Fibroblast of skin of scalp (primary cell): ENCODE results near the gene MRPL14. TPM values are rescaled to one million over a fixed set of nuclear protein-coding genes. Genes with fewer than 3 reads are reported as not detected.

Source experiments
- DNase-seq: peaks from one replicate; pipeline ENCODE4 v3.0.0-alpha.2; 2013
- polyA plus RNA-seq, 2 experiments: library from polyadenylated mRNA; unstranded; fragments of 120-200 nt; gene quantifications; one replicate each; pipeline ENCODE4 v1.2.1, GENCODE V29; 2013; ENCODE audit not compliant: insufficient read length in 2 of 2

MRPL14 gene
- polyA plus RNA-seq (2013, experiment 1 of 2; ENCODE audit: insufficient read length), result 50.0 TPM
- 46.0 TPM for polyA plus RNA-seq (2013, experiment 2 of 2; ENCODE audit: insufficient read length)

- peak; percentile 91 for DNase-seq
Measured at GRCh38 chr6:44127186-44128019, at the start of gene MRPL14, which contains the start of gene TMEM63B. TSS of gene MRPL14 (minus strand) at chr6:44127452. CDS start at chr6:44116611, 10,841 bp downstream. TSS of gene TMEM63B (plus strand) at chr6:44127554. CDS start at chr6:44134585, 7,031 bp downstream.

DNA sequence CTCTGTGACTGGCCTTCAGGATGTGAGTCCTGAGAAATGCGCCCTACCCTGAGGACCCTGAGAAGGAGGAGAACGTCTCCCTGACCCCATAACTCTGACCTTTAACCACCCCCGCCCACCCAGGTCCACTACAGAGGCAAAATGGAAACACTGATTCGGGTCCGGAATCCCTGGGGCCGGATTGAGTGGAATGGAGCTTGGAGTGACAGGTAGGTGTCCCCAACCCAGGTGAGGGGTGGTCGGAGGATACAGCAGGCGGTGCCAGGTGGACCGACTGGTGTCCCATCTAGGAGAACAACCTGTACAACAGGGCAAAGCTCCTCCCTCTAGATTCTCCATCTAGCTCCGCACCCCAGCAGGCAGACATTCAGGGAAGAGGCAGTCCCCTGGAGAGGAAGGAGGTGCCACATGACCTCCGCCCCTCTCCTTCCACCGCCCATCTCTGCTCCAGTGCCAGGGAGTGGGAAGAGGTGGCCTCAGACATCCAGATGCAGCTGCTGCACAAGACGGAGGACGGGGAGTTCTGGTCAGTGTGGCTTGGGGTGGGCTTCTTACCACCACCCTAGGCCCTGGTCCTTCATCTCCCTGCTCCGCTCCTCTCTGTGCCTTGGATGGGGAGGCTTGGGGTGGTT is 49.0 kb upstream of the MRPL14 start:
- no peak for DNase-seq

DNA sequence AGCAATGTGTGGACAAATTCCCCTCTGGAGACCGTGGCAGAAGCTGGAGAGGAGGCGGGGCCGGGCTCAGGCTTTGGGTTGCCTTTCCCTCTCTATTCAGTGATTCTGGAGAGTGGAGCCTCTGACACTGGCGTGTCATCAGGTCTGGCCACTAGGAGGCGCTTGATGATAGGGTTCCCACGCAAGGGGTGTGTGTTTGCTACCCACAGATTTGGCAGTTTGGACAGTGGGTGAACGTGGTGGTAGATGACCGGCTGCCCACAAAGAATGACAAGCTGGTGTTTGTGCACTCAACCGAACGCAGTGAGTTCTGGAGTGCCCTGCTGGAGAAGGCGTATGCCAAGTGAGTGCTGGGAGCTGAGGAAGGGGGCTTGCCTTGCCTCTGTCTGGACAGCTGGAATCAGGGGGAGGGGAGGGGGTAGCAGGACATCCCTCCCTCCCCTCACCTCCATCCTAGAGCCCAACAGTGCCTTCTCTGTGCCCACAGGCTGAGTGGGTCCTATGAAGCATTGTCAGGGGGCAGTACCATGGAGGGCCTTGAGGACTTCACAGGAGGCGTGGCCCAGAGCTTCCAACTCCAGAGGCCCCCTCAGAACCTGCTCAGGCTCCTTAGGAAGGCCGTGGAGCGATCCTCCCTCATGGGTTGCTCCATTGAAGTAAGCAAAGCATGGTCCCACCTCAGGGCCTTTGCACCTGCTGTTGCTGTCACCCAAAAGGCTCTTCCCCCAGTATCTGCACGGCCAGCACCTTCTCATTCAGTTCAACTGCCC is 45.7 kb upstream of the MRPL14 start:
- DNase-seq, result peak; percentile 75

DNA sequence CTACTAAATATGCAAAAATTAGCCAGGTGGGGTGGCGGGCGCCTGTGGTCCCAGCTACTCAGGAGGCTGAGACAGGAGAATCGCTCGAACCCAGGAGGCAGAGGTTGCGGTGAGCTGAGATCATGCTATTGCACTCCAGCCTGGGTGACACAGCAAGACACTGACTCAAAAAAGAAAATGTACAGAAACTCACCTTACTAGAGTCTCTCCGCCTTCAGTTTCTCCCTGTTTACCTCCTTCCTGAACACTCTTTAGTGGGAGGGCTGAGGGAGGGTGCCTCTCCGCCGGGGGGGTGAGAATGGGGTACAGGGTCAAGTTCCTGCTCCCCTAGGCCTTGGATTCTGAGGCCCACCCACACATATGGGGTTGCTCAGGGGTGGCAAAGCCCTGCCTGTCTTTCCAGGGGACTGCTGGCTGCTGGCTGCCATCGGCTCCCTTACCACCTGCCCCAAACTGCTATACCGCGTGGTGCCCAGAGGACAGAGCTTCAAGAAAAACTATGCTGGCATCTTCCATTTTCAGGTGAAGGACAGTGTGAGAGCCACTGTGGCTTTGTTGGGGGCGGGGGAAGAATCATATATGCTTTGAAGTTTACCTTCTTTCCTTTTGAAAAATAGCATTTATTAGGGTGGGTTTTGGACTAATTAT is 44.8 kb upstream of the MRPL14 start:
- no peak for DNase-seq

DNA sequence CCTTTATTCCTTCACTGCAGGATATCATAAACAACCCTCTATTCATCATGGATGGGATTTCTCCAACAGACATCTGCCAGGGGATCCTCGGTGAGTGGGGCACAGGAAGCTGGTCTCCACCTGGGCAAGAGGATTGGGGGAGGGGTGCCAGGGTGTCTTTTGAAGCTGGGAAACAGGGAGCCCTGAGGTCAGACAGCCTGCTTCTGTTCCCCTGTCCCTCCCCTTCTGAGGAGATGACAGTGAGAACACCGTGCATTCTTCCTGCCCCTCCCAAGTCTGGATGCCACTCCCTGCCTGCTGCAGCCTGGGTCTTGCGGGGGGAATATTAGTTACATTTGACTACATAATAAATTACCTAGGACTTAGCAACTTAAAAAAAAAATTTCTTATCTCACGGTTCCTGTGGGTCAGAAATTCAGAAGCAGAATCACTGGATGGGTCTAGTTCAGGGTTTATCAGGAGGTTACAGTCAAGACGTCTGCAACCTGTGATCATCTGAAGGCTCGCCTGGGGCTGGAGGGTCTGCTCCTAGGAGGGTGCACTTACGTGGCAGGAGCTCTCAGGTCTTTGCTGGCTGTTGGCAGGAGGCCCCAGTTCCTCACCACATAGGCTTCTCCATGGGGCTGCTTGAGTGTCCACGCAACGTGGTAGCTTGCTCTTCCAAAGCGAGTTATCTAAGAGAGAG is 42.8 kb upstream of the MRPL14 start:
- no peak for DNase-seq

DNA sequence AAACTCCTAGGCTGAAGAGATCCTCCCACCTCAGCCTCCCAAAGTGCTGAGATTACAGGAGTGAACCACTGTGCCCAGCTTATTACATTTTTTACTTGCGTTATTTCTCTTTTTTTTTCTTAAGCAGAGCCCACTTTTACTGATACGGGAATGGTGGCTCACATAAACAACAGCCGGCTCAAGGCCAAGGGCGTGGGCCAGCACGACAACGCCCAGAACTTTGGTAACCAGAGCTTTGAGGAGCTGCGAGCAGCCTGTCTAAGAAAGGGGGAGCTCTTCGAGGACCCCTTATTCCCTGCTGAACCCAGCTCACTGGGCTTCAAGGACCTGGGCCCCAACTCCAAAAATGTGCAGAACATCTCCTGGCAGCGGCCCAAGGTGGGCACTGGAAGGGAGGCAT is 41.9 kb upstream of the MRPL14 start:
- DNase-seq, result no peak

- DNase-seq, result no peak
Measured at GRCh38 chr6:44167567-44167966, 40.3 kb upstream of the MRPL14 start.

DNA sequence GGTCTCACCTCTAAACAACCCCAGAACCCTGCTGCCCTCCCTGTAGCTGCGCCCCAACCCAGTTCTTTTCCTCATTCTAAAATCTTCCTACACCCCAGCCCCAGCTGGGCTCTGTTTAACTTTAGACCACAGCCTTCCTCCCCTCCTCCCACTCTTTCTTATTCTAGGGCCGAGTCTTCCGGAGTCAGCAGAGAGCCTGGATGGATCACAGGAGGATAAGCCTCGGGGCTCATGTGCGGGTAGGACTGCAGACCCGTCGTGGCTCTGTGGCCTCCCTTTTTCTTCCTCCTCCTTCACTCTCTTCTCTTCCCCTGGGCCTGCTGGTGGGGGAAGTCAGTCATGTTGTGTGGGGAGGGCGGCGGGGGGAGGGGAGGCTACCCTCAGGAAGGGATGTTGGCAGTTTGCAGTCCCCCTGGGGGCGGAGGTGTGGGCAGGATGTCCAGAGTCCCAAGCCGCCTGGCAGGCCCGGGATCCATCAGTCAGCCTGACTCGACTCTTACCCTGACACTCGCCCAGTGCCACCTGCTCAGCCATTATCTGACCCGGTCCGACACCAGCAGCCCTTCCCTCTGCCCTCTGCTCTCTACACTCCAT is 39.4 kb upstream of the MRPL14 start:
- no peak for DNase-seq

- no peak for DNase-seq
Measured at GRCh38 chr6:44166116-44166515, 38.9 kb upstream of the MRPL14 start.

- DNase-seq, result no peak
Measured at GRCh38 chr6:44162876-44163625, 35.8 kb upstream of the MRPL14 start.

DNA sequence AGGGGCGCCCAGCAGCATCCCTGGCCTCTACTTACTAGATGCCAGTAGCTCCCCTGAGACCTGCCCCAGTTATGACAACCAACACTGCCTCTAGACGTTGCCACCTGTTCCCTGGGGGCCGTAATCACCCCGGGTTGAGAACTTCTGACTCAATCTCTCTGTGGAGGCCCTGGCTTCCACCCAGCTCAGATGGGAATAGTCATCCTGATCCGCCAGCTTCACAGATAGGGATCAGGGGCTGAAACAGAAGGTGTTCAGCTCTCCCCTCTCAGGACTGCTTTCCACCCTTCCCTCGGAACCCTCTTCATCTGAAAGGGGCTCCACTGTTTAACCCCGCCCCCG is 34.7 kb upstream of the MRPL14 start:
- peak; percentile 36 for DNase-seq

GRCh38 chr6:44158770-44159228 is 31.5 kb upstream of the MRPL14 start, which contains the start of gene CAPN11:
TSS of gene CAPN11 (plus strand) at chr6:44158820. CDS start at chr6:44158849, 29 bp downstream.
- DNase-seq, result no peak

DNA sequence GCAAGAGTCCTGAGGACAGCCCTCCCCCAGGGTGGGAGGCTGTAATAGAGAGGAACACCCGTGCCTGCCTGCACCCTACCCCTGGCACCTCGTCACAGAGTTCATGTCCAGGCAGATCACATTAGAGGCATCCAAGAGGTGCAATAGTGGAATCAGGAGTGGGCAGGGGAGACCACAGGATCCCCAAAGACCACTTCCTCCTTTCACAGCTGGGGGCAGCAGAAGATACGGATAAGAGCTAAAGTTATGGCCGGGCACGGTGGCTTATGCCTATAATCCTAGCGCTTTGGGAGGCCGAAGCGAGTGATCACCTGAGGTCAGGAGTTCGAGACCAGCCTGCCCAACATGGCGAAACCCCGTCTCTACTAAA is 29.9 kb upstream of the MRPL14 start:
- no peak for DNase-seq

GRCh38 chr6:44156494-44157151 is 29.4 kb upstream of the MRPL14 start:
- DNase-seq, result no peak

- no peak for DNase-seq
Measured at GRCh38 chr6:44154067-44154466, 26.8 kb upstream of the MRPL14 start.

DNA sequence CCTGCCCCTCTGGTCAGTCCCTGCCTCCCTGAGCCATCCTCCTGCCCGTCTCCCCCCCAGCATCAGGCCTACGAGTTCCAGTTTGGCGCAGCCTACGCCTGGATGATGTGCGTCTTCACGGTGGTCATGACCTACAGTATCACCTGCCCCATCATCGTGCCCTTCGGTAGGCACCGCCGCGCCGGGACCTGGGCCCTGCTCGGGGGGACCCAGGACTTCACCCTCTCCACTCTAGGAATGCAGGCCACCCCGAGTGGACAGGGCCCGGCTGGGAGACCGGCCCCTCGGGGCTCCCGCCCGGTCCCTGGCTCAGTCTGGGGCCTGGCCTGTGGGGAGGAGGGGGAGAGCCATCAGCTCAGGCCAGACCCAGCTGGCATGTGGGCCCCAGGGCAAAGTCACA is 25.3 kb upstream of the MRPL14 start:
- DNase-seq, result no peak

- no peak for DNase-seq
Measured at GRCh38 chr6:44152109-44152461, 24.8 kb upstream of the MRPL14 start.

- peak; percentile 61 for DNase-seq
Measured at GRCh38 chr6:44151348-44152108, 24.3 kb upstream of the MRPL14 start.

DNA sequence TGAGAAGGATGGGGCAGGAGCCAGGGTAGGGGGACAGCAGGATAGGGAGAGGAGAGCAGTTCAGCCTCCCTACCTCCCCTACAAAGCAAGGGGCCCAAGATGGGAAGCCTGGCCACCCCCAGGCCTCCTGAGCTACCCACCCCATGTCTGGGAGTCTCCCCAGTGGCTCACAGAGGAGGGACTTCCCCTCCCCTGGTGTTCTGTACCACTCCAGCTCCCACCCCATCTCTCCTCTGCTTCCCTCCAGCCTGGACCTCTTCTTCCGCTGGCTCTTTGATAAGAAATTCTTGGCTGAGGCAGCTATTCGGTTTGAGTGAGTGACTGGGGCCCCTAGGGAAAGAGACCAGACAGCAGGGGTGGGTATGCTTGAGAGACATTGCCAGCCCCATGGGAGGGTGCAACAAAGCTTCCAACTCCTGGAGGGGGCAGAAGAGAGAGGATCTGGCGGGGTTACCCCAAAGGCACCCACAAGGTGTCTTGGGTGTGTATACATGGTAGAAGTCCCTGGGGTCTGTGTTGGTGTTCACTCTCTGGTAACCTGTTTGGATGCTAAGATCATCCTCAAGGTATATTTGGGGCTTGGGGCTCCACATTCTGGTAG is 23.2 kb upstream of the MRPL14 start:
- no peak for DNase-seq
